ENCODE measurements around the gene NOXO1.

NOXO1 gene

DNA sequence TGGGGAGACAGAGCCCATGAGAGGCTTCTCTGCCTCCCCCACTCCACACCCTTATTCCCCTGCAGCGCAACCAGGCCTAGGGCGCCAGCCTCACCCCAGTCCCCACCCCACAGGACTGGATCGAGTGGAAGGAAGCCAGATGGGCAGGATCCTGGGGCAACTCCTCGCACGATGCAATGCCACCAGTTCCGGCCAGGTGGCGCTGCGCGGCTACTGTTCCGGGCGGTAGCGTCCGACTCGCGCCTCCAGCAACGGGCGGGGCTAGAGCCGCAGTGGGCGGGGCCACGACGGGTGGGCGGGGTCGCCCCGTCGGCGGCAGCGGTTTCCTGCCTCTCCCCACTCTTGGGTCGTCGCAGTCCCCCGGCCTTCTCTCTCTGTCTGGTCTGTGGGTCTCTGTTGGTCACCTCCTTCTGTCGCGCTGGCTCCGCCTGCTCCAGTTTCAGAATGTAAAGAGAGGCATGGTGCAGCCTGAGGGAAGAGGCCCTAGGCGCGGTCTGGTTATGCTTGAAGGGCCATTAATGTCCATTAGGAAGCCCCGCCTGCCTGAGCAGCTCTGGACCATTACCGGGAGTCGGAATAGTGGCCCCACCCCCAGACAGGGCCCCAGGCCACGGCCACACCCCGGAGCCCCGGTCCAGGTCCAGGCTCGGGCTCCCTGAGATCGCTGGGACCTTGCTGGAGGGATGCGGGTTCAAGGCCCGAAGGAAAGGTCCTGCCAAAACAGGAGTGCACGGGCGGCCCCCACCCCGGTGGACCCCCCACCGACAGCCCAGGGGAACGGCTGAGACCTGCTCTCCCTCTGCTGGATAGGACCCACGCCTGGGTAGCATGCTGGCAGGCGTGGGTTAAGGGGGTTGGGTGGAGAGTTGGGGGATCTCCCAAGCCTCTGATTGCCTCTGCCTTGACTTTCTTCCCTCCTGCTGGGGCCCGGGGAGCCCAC lies 42.1 kb upstream of the NOXO1 start:
- Mint-ChIP-seq H3K4me1 (peaks cover 24% of the 10 kb centered on the region), H3K27me3 (ENCODE audit: low read depth) (peaks cover 26% of the 10 kb centered on the region), H3K27ac (peak overlapping the region; percentile 91 to 97 (median 91)), H3K4me3 (peak overlapping the region; percentile 80 to 85 (median 80)), H3K36me3 (ENCODE audit: low read depth) (no peaks in the 10 kb centered on the region), H3K9me3 (no peaks in the 10 kb centered on the region)
- TF ChIP-seq, protein P1, sequence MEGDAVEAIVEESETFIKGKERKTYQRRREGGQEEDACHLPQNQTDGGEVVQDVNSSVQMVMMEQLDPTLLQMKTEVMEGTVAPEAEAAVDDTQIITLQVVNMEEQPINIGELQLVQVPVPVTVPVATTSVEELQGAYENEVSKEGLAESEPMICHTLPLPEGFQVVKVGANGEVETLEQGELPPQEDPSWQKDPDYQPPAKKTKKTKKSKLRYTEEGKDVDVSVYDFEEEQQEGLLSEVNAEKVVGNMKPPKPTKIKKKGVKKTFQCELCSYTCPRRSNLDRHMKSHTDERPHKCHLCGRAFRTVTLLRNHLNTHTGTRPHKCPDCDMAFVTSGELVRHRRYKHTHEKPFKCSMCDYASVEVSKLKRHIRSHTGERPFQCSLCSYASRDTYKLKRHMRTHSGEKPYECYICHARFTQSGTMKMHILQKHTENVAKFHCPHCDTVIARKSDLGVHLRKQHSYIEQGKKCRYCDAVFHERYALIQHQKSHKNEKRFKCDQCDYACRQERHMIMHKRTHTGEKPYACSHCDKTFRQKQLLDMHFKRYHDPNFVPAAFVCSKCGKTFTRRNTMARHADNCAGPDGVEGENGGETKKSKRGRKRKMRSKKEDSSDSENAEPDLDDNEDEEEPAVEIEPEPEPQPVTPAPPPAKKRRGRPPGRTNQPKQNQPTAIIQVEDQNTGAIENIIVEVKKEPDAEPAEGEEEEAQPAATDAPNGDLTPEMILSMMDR (IDR thresholded peaks at IDR 0.05; ENCODE audit: unreplicated experiment in 3 of 3): peak; percentile 95 to 98 (median 98)

DNA sequence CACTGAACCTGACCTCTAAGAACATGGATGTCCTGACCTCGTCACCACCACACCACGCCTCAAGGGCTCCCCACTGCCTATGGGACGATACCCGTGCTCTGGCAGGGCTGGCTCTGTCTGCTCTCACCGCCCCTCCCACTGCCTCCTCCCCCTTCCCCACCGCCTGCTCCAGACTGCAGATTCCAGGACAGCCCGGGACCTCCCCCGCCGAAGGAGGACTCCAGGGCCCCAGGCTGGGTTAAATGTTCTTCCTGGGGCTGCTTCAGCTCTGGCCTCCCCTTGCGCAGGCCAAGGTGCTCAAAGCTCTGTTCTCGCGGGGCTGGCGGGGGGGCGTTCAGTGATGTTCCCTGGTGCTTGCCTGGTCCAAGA lies 41.4 kb upstream of the NOXO1 start:
- Mint-ChIP-seq H3K4me3 (peak overlapping the region; percentile 80 to 85 (median 80)), H3K36me3 (ENCODE audit: low read depth) (no peaks in the 10 kb centered on the region), H3K27me3 (ENCODE audit: low read depth) (peaks cover 30% of the 10 kb centered on the region), H3K27ac (peak overlapping the region; percentile 91 to 97 (median 91)), H3K9me3 (no peaks in the 10 kb centered on the region), H3K4me1 (peaks cover 22% of the 10 kb centered on the region)
- TF ChIP-seq, protein P1 (IDR thresholded peaks at IDR 0.05; ENCODE audit: unreplicated experiment in 3 of 3): no peak

DNA sequence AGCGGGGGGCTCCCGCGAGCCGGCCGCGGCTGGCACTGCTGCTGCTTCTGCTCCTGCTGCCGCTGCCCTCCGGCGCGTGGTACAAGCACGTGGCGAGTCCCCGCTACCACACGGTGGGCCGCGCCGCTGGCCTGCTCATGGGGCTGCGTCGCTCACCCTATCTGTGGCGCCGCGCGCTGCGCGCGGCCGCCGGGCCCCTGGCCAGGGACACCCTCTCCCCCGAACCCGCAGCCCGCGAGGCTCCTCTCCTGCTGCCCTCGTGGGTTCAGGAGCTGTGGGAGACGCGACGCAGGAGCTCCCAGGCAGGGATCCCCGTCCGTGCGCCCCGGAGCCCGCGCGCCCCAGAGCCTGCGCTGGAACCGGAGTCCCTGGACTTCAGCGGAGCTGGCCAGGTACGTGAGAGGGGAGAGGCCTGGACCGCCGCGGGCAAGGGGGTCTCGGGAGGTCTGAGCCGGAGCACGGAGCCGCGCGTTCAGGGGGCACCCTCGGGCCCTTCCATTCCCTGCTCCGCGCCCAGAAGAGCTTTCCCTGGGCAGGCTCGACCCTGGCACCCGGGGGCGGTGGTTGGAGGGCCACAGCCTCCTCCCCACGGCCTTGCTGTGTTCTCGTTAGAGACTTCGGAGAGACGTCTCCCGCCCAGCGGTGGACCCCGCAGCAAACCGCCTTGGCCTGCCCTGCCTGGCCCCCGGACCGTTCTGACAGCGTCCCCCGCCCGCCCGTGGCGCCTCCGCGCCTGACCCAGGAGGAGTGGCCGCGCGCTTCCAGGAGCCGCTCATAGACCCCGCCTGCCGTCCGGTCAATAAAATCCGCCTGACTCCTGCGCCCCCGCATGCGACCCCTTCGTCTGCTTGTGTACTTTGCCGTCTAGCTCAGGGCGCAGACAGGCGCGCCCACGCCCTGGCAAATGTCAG lies 38.9 kb upstream of the NOXO1 start:
- H3K4me1 Mint-ChIP-seq: peaks cover 19% of the 10 kb centered on the region
- H3K27ac Mint-ChIP-seq: peak overlapping the region in 2 of 3 experiments; percentile 49
- TF ChIP-seq, protein P1 (IDR thresholded peaks at IDR 0.05; ENCODE audit: unreplicated experiment in 3 of 3): no peak
- peak overlapping the region; percentile 79 to 84 (median 80) for H3K4me3 Mint-ChIP-seq
- peaks cover 30% of the 10 kb centered on the region for H3K27me3 Mint-ChIP-seq (ENCODE audit: low read depth)
- no peaks in the 10 kb centered on the region for H3K9me3 Mint-ChIP-seq
- no peaks in the 10 kb centered on the region for H3K36me3 Mint-ChIP-seq (ENCODE audit: low read depth)

DNA sequence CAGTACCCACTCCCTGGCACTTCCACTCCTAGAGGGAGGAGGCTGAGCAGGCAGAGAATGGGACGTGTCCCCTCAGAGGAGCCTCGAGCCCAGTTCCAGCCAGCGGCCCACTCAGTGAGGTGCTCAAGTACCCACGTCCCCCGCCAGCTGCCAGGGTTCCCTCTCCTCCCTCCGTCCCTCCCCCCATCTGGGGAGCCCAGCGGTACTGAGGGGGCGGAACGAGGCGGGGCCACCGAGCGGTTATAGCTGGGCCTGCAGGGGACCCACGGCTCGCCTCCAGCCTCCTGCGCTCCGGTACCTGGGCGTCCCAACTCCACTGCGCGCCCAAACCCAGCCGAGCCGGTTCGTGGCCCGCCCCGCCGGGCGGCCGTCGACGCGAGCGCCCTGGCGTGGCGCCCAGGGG lies 38.2 kb upstream of the NOXO1 start, which contains the start of gene NPW:
Gene NPW (plus strand): TSS at position 268 of the 403 bp plus-strand sequence.
- H3K36me3 Mint-ChIP-seq (ENCODE audit: low read depth): no peaks in the 10 kb centered on the region
- peaks cover 18% of the 10 kb centered on the region for H3K4me1 Mint-ChIP-seq
- peak within 1 kb of the TSS in 2 of 3 experiments; percentile 49 for H3K27ac Mint-ChIP-seq
- peaks cover 30% of the 10 kb centered on the region for H3K27me3 Mint-ChIP-seq (ENCODE audit: low read depth)
- TF ChIP-seq, protein P1 (IDR thresholded peaks at IDR 0.05; ENCODE audit: unreplicated experiment in 3 of 3): no peak
- H3K9me3 Mint-ChIP-seq: no peaks in the 10 kb centered on the region
- peak within 1 kb of the TSS; percentile 79 to 84 (median 80) for H3K4me3 Mint-ChIP-seq

DNA sequence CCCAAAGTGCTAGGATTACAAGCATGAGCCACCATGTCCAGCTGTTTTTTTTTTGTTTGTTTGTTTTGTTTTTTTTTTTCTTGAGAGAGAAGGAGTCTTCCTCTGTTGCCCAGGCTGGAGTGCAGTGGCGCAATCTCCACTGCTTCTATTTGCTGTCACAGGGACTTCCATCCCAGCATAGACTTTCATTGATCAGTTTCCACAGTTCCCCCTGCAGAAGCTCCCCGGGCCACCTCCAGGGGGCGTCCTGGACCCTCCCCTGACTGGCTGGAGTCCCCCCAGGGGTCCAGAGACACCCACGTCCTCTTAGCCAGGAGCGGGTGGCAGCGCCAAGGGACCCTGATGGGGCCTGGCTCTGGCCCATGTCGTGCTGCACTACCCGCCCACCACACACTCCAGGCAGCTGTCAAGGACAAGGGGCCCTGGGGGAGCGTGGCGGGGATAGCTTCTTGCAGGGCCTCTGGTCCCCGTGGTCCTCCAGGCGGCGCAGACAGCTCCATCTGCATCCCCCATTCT lies 35.2 kb upstream of the NOXO1 start:
- Mint-ChIP-seq H3K27ac (no peak overlapping the region), H3K27me3 (ENCODE audit: low read depth) (peaks cover 22% of the 10 kb centered on the region), H3K4me1 (no peaks in the 10 kb centered on the region), H3K9me3 (no peaks in the 10 kb centered on the region), H3K4me3 (no peak overlapping the region), H3K36me3 (ENCODE audit: low read depth) (no peaks in the 10 kb centered on the region)
- TF ChIP-seq, protein P1 (IDR thresholded peaks at IDR 0.05; ENCODE audit: unreplicated experiment in 3 of 3): peak; percentile 34 to 43 (median 39)

Data from nephron (organoid).